Suppressor macrophage treated with lipopolysaccharide for 1 hour (primary cell): ENCODE data around the gene CYS1.
"Not testable (repeated sequence)": the region's sequence is repeated elsewhere in the genome, so short reads cannot be mapped to it uniquely, and the experiment has no call there.

Source experiments
- DNase-seq, 3 donors: peaks; one replicate each; pipeline ENCODE4 v3.0.0-alpha.2; 2020 to 2022

Gene CYS1

DNA sequence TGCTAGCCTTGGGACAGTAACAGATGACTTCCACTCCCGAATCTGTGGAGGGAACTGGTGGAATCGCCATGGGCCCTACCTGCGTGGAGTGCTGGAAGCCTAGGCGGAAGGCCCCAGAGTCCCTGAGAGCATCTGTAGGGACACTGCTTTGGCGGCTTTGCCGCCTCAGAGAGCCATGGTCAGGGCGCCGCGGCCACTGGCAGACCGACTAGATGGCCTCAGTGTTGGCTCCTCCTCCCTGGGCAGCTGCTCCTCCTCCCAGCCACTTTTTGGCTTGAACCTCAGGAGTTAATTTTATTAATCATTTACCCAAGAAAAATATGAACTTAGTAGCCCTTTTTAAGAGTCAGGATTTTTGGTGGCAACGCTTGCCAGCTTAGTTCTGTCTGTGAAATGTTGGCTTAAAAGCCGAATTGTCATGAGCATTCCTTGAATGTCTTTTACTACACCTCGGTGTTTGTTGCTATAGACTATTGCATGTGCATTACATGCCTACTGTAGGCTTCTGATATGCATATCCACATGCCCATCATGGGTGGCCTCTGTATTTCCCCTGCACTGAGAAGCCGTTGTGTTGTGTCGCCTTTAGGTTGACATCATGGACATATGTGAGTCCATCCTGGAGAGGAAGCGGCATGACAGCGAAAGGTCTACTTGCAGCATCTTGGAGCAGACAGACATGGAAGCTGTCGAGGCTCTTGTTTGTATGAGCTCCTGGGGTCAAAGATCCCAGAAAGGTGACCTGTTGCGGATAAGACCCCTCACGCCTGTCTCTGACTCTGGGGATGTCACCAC, 34.5 kb downstream of the CYS1 start:
- no peak for DNase-seq

DNA sequence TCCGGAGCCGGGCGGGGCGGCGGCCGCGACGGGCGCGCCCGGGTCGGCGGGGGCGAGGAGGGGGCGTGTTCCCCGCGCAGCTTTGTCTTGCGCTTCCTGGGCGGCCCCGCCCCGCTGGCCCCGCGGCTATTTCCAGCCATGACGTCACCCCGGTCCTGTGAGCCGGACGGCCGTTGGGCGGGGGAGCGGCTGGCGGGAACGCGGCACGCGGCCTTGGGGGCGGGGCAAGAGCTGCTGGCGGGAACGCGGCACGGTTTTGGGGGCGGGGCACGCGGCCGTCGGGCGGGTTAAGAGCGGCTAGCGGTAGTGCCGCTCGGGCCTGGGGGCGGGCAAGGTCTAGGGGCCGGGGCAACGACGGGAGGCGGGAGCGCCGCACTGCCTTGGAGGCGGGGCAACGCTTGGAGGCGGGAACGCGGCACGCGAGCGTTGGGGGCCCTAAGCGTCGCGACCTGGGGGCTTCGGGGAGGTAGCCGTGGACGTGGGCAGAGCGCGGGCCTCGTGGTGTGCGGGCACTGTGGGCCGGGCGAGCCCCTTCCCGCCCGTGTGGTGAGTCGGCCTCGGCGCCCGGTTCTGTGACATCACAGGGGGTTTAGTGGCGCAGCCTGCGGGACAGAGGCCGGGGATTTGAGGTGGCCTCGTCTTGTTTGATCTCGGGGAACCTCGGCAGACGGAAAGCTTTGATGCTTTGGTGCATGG, 36.2 kb downstream of the CYS1 start:
- peak; percentile 98 to 99 (median 99) for DNase-seq

DNA sequence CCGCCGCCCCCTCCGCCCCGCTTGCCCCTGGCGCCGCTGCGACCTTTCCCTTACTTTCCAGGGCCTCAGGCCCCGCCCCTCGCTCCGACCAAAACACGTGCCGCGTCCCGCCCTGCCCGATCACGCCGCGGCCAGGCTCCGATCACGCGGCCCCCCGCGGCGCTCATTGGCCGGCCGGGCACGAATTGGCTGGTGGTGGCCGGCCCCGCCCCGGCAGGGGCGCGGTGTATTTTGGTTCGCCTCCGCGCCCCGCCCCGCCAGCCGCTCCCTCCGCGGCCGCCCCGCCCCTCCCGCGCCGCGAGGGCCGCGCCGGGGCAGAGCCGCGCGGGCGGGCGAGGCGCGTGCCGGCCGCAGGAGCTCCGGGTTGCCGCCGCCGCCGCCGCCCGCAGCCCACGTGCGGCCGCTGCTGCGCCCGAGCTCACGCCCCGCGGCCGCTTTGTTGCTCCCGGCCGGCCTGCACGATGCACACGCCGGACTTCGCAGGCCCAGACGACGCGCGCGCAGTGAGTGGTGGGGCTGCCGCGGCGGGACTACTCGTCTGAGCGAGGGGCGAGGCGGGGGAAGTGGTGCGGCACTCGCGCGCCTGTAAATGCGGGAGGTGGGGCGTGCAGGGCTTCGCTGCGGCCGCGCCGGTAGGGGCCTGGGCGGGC, 36.8 kb downstream of the CYS1 start, which contains the start of gene KLF11:
Gene KLF11 (plus strand): TSS at position 295 of the 650 bp plus-strand sequence. CDS start 167 bp downstream, at position 462.
- DNase-seq = peak; percentile 95 to 98 (median 97)

DNA sequence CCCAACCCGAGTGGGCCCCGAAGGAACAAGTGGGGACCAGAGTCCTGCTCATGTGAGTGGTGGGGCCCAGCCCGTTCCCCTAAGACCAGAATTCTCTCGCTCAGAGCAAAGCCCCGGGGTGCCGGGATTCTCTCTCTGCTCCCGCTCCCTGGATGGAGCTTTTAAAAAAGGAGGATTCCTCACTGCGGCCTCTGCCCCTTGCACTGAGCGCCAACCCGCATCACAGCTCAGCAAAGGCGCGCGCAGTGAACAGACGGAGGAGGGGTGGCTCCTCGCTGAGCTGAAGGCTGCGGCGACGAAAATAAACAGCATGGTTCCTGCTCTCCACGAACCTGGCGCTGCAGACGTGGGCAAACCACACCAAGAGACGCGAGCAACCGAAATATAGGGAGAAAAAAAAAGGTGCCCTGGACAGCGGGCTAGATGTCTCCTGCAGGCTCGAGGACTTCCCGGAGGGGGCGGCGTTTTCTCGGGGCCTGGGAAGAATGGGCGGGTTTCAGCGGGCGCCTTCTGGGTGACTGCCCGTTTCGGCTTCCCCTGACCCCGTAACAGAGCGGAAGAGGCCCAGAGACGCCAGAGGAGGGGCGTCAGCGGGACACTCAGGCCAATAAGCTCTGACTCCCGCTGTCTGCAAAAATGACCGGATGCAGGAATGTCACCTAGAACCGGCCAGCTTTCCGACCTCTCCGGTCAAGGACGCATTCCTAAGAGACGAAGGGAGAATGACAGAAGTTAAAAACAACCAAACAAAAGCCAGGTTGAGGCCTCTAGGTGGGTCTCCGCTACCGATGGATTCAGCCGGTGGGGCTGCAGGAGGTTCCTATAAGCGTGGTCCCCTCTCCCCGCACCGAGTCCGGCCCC, 37.7 kb downstream of the CYS1 start:
- DNase-seq = peak; percentile 89 to 95 (median 89)

DNA sequence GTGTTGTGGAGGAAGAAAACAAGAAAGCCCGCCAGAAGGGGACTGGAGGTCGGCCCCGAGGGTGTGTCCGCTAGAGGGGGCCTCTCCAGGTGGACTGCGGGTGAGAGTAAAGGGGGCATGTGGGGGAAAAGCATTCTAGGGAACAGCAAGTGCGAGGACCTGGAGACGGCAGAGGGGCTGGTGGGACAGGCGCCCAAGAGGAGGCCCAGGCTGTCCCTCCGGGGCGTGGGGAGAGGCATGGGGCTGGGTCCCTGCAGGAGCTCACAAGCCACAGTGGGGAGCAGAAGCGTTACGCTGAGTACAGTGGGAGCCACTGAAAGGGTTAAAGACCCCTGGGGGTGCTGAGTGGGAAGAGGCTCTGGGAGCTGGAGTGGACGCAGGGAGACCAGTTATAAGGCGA, 38.5 kb downstream of the CYS1 start:
- DNase-seq = no peak

DNA sequence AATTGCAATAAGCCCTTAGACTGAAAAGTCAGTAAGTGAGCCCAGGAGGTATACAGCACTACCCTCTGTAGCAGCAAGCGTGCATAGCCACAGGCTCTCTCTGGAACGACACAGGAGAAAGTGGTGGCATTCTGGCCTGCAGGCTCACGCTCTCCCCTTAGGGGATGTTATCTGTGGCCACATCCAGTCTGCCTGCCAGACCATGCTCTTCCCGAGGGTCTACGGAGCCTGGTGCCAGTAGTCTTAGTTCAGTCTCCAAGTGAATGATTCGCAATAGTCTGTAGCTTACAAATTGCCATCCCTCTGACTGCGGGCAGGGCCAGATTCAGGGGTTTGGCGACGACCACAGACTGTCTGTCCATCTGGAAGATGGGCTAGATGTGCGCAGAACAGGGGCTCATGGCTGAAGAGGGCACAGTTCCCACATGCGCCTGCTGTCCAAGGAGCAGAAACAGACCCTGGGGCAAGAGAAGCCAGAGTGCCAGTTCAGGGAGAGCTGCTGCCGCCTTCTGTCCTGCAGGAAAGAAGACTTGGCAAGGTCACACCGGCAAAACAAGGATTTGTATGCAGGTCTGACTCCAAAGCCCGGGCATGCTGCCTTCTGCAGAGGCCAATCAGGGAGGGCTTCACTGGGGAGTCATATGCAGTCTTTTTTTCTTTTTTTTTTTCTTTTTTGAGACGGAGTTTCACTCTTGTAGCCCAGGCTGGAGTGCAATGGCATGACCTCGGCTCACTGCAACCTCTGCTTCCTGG, 40.4 kb downstream of the CYS1 start:
- DNase-seq = no peak

DNA sequence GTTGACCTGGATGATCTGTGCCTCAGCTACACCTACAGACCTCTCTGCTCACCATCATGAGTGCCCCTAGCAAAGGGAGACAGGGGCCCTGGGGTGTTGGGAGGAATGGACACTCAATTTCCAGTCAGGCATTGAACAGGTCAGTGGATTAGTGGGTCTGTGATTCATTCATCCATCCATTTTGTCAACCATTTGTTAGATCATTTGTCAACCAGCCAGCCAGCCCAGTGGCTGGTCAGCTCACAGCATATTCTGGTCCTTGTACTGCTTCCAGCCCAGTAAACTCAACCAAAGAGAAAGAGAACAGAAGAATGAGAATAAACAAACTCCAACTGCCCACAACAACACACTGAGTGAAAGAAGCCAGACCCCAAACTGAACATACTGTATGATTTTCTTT, 41.5 kb downstream of the CYS1 start:
- DNase-seq = no peak

DNA sequence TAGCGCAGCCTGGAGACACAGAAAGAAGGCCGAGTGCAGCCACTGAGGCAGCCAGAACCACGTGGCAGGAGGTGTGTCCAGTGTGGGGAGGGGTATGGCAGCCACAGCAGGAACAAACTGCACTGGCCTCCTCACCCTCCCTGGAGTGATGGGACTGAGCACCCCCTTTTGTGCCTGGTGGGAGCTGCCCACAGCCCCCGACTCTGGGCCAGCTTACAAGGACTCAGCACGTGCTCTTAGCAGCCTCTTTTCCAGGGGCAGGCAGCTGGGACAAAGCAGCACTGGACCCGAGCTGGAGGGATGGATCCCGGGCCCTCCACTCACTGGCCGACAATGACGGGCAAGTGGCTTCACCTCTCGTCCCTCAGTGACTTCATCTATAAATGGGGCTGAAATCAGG, 42.1 kb downstream of the CYS1 start:
- no peak for DNase-seq

DNA sequence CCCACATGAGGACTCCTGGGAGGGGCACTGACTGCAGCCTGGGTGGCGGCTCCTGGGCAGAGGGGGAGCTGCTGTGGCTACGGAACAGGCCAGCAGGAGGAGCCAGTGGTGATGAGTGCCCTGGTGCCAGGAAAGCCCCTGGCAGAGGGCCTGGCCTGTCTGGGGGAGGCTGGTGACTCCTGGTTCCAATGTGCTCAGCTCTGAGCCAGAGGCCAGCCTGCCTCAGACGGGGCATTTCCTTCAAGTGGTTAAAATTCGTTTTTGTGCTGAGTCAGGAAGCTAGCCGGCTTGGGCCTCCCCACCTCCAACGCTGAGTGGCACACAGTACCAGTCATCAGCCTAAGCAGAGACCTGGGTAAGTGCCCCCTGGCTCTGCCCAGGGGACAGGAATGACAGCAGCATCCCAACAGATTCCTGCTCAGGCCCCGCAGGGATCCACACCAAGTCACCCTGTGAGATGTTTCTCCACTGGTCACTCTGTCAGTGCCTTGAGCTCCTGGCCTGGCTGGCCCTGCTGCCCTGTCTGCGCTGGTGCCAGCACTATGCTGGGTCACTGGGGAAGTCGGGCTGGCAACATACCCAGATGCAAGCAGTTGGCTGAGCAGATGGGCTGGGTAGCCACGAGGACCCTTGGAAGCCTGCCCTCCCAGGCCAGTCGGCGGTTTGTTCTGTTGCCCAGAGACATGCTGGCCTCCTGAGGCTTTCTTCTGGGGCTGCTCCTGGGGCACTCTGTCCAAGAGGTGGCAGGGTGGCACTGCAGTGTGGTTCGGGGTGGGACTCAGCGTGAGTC, 43.9 kb downstream of the CYS1 start:
- DNase-seq = peak; percentile 97 to 98 (median 98)

DNA sequence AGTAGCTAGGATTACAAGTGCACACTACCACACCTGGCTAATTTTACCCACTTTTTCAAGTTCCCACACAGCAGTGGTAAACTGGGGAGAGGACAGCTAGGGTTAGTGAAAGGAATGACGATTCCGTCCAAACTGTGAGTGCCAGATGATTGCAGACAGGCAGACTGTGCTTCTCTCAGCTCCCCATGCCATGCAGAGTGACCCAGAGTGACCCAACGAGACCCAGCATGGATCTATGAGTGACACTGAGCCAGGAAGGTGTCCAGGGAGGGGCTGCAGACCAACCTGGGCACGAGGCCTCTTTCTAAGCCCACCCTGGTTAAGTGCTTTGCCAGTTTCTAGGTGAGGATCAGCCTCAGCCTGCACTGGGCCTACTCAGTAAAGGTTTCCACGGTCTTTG, 44.6 kb downstream of the CYS1 start:
- no peak for DNase-seq

DNA sequence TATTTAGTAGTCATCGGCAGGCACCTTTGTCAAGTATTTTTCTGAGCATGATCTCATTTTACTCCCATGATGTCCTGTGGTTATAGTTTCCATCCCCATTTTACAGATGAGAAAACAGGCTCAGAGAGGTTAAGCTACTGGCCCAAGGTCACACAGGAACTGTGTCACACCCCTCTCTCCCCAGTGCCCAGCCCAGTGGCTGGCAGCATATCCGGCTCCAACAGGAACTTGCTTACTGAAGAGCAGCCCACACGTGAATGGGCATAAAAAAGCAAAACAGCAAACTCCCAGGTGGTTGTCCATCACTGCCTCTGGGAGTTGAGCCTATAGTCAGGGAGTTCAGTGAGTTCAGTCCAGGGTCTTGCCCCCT, 45.2 kb downstream of the CYS1 start:
- peak; percentile 38 to 60 (median 56) for DNase-seq

DNA sequence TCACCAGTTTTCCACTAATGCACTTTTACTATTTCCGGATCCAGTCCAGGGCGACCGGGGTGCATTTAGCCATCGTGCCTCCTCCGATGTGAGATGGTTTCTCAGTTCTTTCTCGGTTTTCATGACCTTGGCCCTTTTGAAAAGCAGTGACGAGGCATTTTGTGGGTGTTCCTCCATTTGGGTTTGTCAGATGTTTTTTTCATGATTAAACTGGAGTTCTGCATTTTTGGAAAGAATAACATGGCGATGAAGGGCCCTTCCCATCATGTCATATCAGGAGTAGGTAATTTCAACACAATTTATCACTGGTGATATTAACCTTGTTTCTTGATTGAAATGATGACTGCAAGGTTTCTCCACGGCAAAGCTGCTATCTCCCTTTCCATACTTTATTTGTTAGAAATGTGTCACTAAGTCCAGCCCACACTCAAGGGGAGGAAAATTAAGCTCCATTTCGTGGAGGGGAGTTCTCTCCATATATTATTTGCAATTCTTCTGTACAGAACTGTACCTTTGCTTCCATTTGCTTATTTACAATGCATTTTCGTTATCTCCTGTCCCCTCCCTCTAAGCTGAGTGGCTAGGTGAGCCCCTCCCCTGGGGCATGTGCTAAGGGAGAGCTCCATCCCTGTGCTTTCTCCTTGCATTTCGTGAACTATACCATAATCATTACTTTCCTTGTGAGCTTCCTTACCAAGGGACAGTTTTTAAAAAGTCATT, 45.7 kb downstream of the CYS1 start:
- peak; percentile 76 to 88 (median 85) for DNase-seq

DNA sequence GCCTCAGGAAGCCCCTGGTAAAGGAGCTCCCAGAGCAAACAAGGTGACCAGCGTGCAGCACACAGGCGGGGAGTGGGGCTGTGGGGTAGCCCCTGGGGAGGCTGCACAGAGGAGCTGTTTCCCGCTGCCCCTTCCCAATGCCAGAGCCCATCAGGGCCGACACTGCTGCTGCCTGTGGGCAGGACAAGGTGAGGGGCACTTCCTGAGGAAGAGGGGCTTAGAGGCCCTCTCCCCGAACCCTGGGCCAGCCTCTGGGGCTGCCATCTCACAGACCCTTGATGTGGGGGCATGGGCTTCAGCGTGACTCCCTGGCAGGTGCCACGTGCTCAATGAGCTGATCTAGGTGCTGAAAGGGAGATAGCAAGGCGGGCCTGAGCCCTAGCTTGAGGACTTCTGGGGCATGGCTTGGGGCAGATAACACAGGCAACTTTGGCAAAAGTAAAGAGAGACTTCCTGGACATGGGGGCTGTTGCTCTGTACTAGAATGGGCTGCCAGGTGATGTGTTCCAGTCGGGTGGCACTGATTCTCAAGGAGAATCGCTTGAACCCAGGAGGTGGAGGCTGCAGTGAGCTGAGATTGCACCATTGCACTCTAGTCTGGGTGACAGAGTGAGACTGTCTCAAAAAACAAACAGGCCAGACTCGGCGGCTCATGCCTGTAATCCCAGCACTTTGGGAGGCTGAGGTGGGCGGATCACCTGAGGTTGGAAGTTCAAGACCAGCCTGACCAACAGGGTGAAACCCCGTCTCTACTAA, 46.8 kb downstream of the CYS1 start:
- DNase-seq = no peak

DNA sequence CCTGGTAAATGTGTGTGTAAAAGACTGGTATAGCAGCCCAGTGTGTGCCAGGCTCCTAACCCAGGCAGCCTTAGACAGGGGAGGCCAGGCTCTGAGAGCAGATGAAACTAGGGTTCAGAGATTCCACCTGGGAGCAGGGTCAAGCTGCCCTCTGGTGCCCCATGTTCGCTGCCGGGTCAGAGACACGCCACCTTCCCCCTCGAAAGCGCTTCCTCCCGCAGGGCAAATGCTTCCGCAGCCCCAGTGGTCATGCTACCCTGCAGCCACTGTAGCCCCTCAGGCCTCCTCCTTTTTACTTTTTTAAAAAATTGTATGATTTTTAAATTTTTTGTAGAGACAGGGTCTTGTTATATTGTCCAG, 47.5 kb downstream of the CYS1 start:
- DNase-seq = no peak

DNA sequence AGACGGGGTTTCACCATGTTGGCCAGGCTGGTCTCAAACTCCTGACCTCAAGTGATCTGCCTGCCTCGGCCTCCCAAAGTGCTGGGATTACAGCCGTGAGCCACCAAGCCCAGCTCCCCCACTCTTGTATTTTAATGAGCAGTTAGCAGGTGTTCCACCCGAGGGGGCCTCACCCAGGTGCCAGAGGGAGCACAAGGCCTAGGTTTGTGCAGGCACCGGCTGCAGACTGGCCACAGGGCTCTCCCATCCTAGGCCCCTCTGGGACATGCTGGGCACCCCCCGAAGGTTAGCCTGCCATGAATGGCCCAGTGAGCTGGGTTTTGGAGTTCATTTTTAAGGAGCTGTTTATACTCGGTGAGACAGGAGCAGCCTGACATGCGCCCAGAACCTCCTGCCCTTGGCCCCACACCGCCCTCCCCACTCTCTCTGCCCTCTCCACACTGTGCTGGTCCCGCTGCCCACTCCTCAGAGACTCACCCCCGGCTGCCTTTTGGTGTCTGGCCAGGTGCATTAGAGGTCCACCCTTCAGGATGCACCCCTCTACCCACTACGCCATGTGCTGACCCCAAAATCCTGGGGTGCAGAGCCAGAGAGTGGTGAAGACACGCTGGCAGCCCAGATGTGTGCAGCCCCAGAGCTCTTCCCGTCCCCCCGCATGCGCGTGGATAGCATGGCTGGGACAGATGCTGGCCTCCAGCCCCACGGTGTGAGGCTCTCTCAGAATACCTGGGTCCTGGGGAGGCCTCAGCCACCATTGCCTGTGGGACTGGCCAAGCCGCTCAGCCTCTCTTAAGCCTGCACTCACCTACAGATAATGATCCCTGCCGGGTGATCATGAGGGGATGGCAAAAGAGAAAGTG, 48.1 kb downstream of the CYS1 start:
- DNase-seq = no peak

DNA sequence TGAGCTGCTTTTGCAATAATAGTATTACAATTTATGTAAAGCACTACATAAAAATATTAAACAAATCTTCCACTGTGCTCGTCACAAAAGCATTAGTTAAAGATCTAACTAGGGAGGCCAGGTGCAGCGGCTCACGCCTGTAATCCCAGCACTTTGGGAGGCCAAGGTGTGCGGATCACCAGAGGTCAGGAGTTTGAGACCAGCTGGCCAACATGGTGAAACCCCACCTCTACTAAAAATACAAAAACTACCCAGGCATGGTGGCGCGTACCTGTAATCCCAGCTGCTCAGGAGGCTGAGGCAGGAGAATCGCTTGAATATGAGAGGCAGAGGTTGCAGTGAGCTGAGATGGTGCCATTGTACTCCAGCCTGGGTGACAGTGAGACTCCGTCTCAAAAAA, 49.4 kb downstream of the CYS1 start:
- DNase-seq = not testable (repeated sequence)

DNA sequence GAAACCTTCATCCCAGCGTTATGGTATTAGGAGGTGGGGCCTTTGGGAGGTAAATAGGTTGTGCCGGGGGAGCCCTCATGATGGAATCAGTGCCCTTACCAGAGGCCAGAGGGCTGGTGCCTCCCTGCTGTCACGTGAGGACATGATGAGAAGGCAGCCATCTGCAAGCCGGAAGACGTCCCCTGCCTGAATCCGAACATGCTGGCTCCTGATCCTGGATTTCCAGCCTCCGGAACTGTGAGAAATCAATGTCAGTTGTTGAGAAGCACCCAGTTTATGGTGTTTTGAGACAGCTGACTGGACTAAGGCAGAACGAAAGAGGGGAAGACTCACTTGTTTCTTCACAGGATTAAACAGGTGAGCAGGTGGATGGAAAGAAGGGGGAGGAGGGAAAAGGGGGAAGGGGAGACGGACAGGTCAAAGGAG, 49.9 kb downstream of the CYS1 start:
- DNase-seq = no peak

DNA sequence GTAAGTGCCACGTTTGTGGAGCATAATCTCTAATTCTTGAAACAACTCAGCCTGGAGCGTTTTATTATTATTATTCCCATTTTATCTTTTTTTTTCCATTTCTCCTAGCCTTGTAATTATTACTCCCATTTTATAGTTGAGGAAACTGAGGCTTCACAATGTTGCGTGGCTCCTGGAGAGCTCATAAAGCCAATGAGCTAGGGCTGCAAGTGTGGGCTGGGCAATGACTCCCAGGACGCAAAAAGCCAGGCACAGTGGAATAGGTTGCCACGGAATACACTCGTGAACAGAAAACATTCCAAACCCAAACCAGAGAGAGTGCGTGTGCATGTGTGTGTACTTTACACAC, 50.4 kb downstream of the CYS1 start:
- no peak for DNase-seq
